Ishikawa (cell line): ENCODE measurements around the gene C1orf52.

ENCODE experiments used
- CEBPB ChIP-seq: IDR thresholded peaks from 2 replicates; pipeline ENCODE4 v1.6.1; 2012
- CREB1 ChIP-seq: IDR thresholded peaks from 2 replicates; pipeline ENCODE4 v1.6.1; 2012; ENCODE audit warnings: low read depth
- EP300 ChIP-seq: IDR thresholded peaks from 2 replicates; pipeline ENCODE4 v1.6.1; 2012; ENCODE audit warnings: borderline replicate concordance
- FOXM1 ChIP-seq: IDR thresholded peaks from 2 replicates; pipeline ENCODE4 v1.6.1; 2012; ENCODE audit warnings: low read depth, borderline replicate concordance
- NFIC ChIP-seq: IDR thresholded peaks from 2 replicates; pipeline ENCODE4 v1.6.1; 2012
- RAD21 ChIP-seq: IDR thresholded peaks from 2 replicates; pipeline ENCODE4 v1.6.1; 2012; ENCODE audit warnings: low read depth
- TAF1 ChIP-seq: IDR thresholded peaks from 2 replicates; pipeline ENCODE4 v1.6.1; 2012; ENCODE audit warnings: low read depth, mild to moderate bottlenecking
- TCF12 ChIP-seq: IDR thresholded peaks from 2 replicates; pipeline ENCODE4 v1.6.1; 2012; ENCODE audit warnings: low read depth
- TEAD4 ChIP-seq: IDR thresholded peaks from 2 replicates; pipeline ENCODE4 v1.6.1; 2012
- YY1 ChIP-seq: IDR thresholded peaks from 2 replicates; pipeline ENCODE4 v1.6.1; 2012; ENCODE audit warnings: low read depth
- ZBTB7A ChIP-seq: IDR thresholded peaks from 2 replicates; pipeline ENCODE4 v1.6.1; 2012; ENCODE audit warnings: low read depth
- TF ChIP-seq, protein P1 (sequence below): IDR thresholded peaks from 2 replicates; pipeline ENCODE4 v1.6.1; 2012; ENCODE audit warnings: low read depth, mild to moderate bottlenecking
- TF ChIP-seq, protein P2 (sequence below): IDR thresholded peaks from 2 replicates; pipeline ENCODE4 v1.6.1; 2012

DNA sequence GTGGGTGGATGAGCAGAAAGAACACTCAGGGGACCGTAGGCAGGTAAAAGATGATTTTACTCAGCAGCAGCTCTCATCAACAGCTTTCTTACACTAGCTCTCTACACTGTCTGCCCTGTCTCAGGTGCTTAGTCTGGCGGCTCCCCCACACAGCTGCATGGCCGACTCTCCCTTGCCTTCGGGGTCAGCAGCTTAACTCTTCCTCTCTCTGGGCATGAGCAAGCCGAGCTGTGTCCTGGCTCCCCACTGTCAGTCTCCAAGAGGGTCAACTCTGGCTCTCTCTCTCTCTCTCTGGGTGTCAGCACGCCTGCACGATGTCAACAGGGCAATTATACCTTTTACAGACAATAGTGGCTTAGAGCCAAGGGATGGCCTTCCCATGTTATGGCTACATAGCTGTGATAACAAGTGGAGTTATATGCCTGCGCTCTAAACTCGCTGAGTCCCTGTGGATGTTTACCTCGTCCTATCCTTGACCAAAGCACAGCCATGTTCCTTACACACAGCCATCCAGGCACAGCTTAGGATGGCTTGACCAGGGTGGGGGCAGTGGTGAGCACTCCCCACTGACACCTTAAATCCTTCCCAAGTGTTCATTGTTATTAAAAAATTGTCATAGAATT lies 20.1 kb upstream of the C1orf52 start:
- TF ChIP-seq ZBTB7A (no peak), FOXM1 (no peak), EP300 (no peak), CREB1 (no peak), YY1 (no peak), CEBPB (no peak), TCF12 (no peak), NFIC (no peak), TEAD4 (no peak), RAD21 (no peak), TAF1 (no peak)
- TF ChIP-seq, protein P1, sequence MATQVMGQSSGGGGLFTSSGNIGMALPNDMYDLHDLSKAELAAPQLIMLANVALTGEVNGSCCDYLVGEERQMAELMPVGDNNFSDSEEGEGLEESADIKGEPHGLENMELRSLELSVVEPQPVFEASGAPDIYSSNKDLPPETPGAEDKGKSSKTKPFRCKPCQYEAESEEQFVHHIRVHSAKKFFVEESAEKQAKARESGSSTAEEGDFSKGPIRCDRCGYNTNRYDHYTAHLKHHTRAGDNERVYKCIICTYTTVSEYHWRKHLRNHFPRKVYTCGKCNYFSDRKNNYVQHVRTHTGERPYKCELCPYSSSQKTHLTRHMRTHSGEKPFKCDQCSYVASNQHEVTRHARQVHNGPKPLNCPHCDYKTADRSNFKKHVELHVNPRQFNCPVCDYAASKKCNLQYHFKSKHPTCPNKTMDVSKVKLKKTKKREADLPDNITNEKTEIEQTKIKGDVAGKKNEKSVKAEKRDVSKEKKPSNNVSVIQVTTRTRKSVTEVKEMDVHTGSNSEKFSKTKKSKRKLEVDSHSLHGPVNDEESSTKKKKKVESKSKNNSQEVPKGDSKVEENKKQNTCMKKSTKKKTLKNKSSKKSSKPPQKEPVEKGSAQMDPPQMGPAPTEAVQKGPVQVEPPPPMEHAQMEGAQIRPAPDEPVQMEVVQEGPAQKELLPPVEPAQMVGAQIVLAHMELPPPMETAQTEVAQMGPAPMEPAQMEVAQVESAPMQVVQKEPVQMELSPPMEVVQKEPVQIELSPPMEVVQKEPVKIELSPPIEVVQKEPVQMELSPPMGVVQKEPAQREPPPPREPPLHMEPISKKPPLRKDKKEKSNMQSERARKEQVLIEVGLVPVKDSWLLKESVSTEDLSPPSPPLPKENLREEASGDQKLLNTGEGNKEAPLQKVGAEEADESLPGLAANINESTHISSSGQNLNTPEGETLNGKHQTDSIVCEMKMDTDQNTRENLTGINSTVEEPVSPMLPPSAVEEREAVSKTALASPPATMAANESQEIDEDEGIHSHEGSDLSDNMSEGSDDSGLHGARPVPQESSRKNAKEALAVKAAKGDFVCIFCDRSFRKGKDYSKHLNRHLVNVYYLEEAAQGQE: no peak
- TF ChIP-seq, protein P2, sequence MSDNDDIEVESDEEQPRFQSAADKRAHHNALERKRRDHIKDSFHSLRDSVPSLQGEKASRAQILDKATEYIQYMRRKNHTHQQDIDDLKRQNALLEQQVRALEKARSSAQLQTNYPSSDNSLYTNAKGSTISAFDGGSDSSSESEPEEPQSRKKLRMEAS: no peak
